Measurements from ENCODE around the gene LPP.

Gene LPP

GRCh38 chr3:188380722-188381121 is 226.8 kb downstream of the LPP start:
- Histone ChIP-seq H3K27me3 (ENCODE audit: control insufficient read depth, insufficient read depth, low read length) (no peaks in the 10 kb centered on the region), H3K4me3 (ENCODE audit: low read depth, low read length) (no peak overlapping the region), H3K9ac (ENCODE audit: low read depth, low read length) (no peak overlapping the region), H3K36me3 (ENCODE audit: control insufficient read depth, insufficient read depth, low read length) (no peaks in the 10 kb centered on the region), H3K4me1 (ENCODE audit: control insufficient read depth, insufficient read depth, low read length) (no peaks in the 10 kb centered on the region), H3K9me3 (ENCODE audit: control insufficient read depth, insufficient read depth, low read length) (no peaks in the 10 kb centered on the region)

DNA sequence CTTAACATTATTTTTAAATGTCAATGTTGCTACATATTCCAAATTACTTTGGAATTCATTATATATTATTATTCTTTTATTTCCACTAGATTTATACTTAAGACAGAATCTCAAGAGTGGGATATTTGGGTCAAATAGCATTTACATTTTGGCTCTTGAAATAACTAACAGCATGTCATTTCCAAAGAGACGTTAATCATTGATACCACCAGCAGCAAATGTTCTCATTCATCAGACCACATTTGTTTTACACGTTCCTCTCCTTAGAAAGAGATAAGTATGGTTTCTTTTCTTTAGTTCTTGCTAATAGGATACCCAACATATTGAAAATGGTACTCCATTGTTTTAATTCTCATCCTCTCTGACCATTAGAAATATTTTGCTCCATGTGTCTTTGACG is 229.8 kb downstream of the LPP start:
- Histone ChIP-seq H3K4me3 (ENCODE audit: low read depth, low read length) (no peak overlapping the region), H3K9ac (ENCODE audit: low read depth, low read length) (no peak overlapping the region), H3K4me1 (ENCODE audit: control insufficient read depth, insufficient read depth, low read length) (no peaks in the 10 kb centered on the region), H3K36me3 (ENCODE audit: control insufficient read depth, insufficient read depth, low read length) (no peaks in the 10 kb centered on the region), H3K9me3 (ENCODE audit: control insufficient read depth, insufficient read depth, low read length) (no peaks in the 10 kb centered on the region), H3K27me3 (ENCODE audit: control insufficient read depth, insufficient read depth, low read length) (no peaks in the 10 kb centered on the region)

DNA sequence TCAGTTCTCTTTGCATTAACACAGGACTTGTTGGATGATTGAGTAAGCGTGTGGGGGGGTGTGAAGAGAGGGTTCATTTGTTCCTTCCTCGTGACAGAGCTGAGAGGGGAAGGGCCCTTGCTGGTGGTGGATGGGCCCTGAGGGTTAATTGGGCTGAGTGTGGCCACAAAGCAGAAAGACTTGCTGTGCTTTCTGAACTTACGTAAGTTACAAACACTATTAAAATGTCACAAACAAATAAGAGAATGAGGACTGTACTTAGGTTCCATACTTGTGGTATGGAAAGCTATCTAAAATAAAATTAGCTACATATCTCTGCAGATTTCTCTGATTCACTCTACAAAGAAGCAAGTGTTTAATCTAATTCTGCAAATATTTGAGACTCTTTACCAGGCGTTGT is 231.3 kb downstream of the LPP start:
- Histone ChIP-seq H3K4me1 (ENCODE audit: control insufficient read depth, insufficient read depth, low read length) (peaks cover 6% of the 10 kb centered on the region), H3K9ac (ENCODE audit: low read depth, low read length) (no peak overlapping the region), H3K4me3 (ENCODE audit: low read depth, low read length) (no peak overlapping the region), H3K36me3 (ENCODE audit: control insufficient read depth, insufficient read depth, low read length) (no peaks in the 10 kb centered on the region), H3K9me3 (ENCODE audit: control insufficient read depth, insufficient read depth, low read length) (no peaks in the 10 kb centered on the region), H3K27me3 (ENCODE audit: control insufficient read depth, insufficient read depth, low read length) (no peaks in the 10 kb centered on the region)

DNA sequence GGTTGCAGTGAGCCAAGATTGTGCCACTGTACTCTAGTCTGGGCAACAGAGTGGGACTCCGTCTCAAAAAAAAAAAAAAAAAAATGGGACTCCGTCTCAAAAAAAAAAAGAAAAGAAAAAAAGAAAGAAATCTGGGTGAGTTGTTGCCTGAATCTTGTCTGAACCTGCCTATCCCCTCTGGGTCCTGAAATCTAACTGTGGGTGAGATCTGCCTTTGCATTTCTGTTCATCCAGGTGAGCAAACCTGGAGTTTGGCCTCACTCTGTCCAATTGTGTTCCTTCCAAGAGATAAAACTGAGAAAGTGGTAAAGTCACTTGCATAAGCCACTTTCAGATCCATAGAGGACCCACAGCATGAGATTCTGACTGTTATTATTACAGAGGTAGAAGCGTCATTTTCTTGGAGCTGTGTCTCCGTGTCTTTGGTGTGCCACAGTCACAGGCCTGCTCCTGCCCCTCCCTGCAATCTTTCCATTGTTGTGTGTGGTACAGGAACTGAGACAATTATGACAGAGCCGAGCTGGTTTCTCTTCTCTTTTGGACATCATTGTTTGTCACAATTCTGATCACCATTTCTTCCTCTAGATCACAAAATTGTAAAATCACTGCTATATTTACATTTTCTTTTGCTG is 235.9 kb downstream of the LPP start:
- Histone ChIP-seq H3K27me3 (ENCODE audit: control insufficient read depth, insufficient read depth, low read length) (no peaks in the 10 kb centered on the region), H3K4me1 (ENCODE audit: control insufficient read depth, insufficient read depth, low read length) (peaks cover 9% of the 10 kb centered on the region), H3K9me3 (ENCODE audit: control insufficient read depth, insufficient read depth, low read length) (no peaks in the 10 kb centered on the region), H3K9ac (ENCODE audit: low read depth, low read length) (no peak overlapping the region), H3K36me3 (ENCODE audit: control insufficient read depth, insufficient read depth, low read length) (no peaks in the 10 kb centered on the region), H3K4me3 (ENCODE audit: low read depth, low read length) (no peak overlapping the region)

DNA sequence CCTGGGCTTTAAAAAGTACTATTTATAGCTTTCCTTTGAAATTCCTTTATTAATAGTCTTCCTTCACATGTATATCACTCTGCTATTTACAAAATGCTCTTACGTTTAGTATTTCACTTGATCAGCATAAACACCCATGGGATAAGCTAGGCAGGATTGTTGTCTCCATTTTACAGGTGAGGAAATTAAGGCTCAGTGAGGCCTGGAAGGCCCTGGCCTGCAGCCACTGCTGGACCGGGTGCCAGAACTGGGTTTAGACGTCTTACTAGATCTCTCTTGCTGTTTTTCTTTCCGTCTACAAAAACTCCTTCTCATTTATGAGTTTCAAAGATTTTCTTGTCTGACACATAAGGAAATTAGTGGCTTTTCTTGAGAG is 236.4 kb downstream of the LPP start:
- H3K27me3 ChIP-seq (ENCODE audit: control insufficient read depth, insufficient read depth, low read length), result no peaks in the 10 kb centered on the region
- H3K9ac ChIP-seq (ENCODE audit: low read depth, low read length), result no peak overlapping the region
- H3K36me3 ChIP-seq (ENCODE audit: control insufficient read depth, insufficient read depth, low read length), result no peaks in the 10 kb centered on the region
- H3K9me3 ChIP-seq (ENCODE audit: control insufficient read depth, insufficient read depth, low read length), result no peaks in the 10 kb centered on the region
- peaks cover 9% of the 10 kb centered on the region for H3K4me1 ChIP-seq (ENCODE audit: control insufficient read depth, insufficient read depth, low read length)
- H3K4me3 ChIP-seq (ENCODE audit: low read depth, low read length), result no peak overlapping the region

DNA sequence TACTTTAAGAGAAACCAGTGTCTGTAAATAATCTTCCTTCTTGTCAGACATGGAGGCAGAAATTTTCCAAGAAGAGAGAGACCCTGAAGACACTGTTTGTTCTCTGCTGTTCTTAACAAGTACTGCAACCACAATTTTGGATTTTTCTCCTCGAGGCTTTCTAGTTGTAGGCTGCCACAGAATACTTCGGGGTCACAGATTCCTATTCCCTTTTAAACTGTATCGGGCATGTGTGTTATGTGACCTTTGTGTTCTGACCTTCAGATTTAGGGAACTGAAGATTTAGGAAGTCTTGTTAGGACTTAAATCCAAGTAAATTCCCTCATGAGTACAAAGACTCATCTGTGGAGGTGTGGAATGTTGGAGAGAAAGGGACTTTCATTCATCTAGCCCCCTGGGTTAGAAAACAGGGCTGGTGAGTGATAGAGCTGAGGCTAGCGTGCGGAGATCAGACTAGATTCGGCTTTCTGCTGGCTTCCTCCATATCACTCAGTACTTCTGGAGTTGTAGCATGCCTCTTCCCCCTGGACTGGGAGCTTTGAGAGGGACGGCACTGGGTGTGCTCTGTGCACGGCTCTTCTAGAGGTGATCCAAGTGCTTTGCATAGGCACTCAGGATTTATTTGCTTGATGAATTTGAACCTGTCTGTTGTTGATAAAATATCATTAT is 237.0 kb downstream of the LPP start:
- Histone ChIP-seq H3K9me3 (ENCODE audit: control insufficient read depth, insufficient read depth, low read length) (no peaks in the 10 kb centered on the region), H3K4me1 (ENCODE audit: control insufficient read depth, insufficient read depth, low read length) (peaks cover 9% of the 10 kb centered on the region), H3K27me3 (ENCODE audit: control insufficient read depth, insufficient read depth, low read length) (no peaks in the 10 kb centered on the region), H3K4me3 (ENCODE audit: low read depth, low read length) (no peak overlapping the region), H3K36me3 (ENCODE audit: control insufficient read depth, insufficient read depth, low read length) (no peaks in the 10 kb centered on the region), H3K9ac (ENCODE audit: low read depth, low read length) (no peak overlapping the region)

DNA sequence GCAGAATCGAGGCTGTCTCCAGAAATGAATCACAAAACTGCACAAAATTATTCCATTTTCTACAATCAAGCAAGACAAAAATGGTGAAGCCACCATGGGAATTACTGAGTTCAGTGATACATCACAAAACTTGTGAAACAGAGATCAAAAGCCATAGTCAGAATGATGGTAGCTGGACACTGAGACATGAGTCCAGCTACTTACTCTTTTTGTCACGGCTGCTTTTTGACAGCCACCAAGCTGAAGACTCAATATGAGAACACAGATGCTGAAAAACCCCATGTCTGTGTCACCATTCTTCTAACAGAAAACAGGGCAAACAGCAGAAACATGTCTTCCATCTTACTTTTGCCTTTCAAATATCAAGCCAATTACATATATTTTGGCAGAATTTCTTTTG is 237.6 kb downstream of the LPP start:
- peaks cover 9% of the 10 kb centered on the region for H3K4me1 ChIP-seq (ENCODE audit: control insufficient read depth, insufficient read depth, low read length)
- no peaks in the 10 kb centered on the region for H3K9me3 ChIP-seq (ENCODE audit: control insufficient read depth, insufficient read depth, low read length)
- no peaks in the 10 kb centered on the region for H3K36me3 ChIP-seq (ENCODE audit: control insufficient read depth, insufficient read depth, low read length)
- H3K4me3 ChIP-seq (ENCODE audit: low read depth, low read length), result no peak overlapping the region
- no peak overlapping the region for H3K9ac ChIP-seq (ENCODE audit: low read depth, low read length)
- H3K27me3 ChIP-seq (ENCODE audit: control insufficient read depth, insufficient read depth, low read length), result no peaks in the 10 kb centered on the region

DNA sequence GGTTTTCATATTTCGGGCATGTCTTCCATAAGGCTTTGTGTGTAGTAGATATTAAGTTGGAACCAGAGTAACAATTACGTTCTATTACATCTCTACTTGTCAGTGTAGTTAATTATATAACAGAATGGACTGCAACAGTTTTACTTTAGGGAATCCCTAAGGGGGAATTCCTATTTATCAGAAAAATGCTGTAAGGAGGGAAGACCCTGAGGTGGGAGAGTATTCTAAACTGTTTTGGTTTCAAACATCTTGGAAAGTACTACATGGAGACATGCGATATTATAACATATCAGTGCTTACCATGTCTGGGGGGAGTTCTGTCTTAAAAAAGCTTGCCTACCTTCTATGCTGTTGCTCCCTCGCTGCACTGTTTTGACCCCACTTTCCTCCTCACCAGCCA is 238.1 kb downstream of the LPP start:
- Histone ChIP-seq H3K4me1 (ENCODE audit: control insufficient read depth, insufficient read depth, low read length) (peaks cover 11% of the 10 kb centered on the region), H3K4me3 (ENCODE audit: low read depth, low read length) (no peak overlapping the region), H3K9ac (ENCODE audit: low read depth, low read length) (no peak overlapping the region), H3K27me3 (ENCODE audit: control insufficient read depth, insufficient read depth, low read length) (no peaks in the 10 kb centered on the region), H3K36me3 (ENCODE audit: control insufficient read depth, insufficient read depth, low read length) (no peaks in the 10 kb centered on the region), H3K9me3 (ENCODE audit: control insufficient read depth, insufficient read depth, low read length) (no peaks in the 10 kb centered on the region)

- H3K9me3 ChIP-seq (ENCODE audit: control insufficient read depth, insufficient read depth, low read length), result no peaks in the 10 kb centered on the region
- H3K27me3 ChIP-seq (ENCODE audit: control insufficient read depth, insufficient read depth, low read length), result no peaks in the 10 kb centered on the region
- peaks cover 12% of the 10 kb centered on the region for H3K4me1 ChIP-seq (ENCODE audit: control insufficient read depth, insufficient read depth, low read length)
- no peak overlapping the region for H3K9ac ChIP-seq (ENCODE audit: low read depth, low read length)
- H3K4me3 ChIP-seq (ENCODE audit: low read depth, low read length), result no peak overlapping the region
- no peaks in the 10 kb centered on the region for H3K36me3 ChIP-seq (ENCODE audit: control insufficient read depth, insufficient read depth, low read length)
These were observed 240.7 kb downstream of the LPP start for GRCh38 chr3:188394623-188395022.

DNA sequence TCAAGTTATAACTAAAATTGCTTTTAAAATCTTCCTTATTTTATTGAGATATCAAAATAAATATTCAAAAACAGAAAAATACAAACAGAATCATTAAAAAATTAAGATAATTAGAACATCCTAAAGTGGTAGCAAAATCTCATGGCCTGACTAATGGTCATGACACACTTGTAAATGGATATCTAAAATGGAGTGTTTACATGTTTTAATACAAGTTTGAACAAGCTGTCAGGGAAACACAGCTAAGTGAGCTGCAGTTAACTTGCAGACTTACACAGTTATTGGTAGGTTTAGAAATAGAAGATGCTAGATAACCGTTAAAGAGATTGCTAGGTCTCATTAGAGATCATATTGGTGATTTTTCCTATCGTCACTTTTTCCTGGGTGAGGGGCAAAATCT is 242.3 kb downstream of the LPP start:
- Histone ChIP-seq H3K9me3 (ENCODE audit: control insufficient read depth, insufficient read depth, low read length) (no peaks in the 10 kb centered on the region), H3K4me1 (ENCODE audit: control insufficient read depth, insufficient read depth, low read length) (peaks cover 3% of the 10 kb centered on the region), H3K36me3 (ENCODE audit: control insufficient read depth, insufficient read depth, low read length) (no peaks in the 10 kb centered on the region), H3K9ac (ENCODE audit: low read depth, low read length) (no peak overlapping the region), H3K4me3 (ENCODE audit: low read depth, low read length) (no peak overlapping the region), H3K27me3 (ENCODE audit: control insufficient read depth, insufficient read depth, low read length) (no peaks in the 10 kb centered on the region)

DNA sequence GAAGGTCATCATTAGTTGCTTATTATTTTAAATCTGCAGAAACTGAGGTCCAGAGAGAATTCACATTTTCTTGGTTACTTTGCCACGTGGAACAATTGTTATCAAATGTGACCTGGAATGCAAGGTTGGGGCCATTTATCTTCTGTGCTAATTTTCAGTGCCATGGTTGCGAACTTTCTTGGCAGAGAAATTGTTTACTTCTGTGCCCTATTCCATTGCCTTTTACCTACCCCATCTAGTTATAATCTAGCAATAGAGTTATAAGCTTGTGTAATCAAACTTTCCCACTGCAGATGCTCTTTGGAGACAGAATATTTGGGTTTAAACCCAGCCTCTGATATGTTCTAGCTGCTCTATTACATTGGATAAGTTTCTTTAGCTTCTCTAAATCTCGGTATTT is 242.9 kb downstream of the LPP start:
- Histone ChIP-seq H3K36me3 (ENCODE audit: control insufficient read depth, insufficient read depth, low read length) (no peaks in the 10 kb centered on the region), H3K4me1 (ENCODE audit: control insufficient read depth, insufficient read depth, low read length) (peaks cover 3% of the 10 kb centered on the region), H3K9ac (ENCODE audit: low read depth, low read length) (no peak overlapping the region), H3K9me3 (ENCODE audit: control insufficient read depth, insufficient read depth, low read length) (no peaks in the 10 kb centered on the region), H3K27me3 (ENCODE audit: control insufficient read depth, insufficient read depth, low read length) (no peaks in the 10 kb centered on the region), H3K4me3 (ENCODE audit: low read depth, low read length) (no peak overlapping the region)
